ENCODE measurements around the gene PTPRT.

Gene PTPRT

GRCh38 chr20:42130810-42131596 is 1058.7 kb downstream of the PTPRT start:
- DNase-seq (ENCODE audit: low read depth, low spot score) = no peak

GRCh38 chr20:42125426-42125825 is 1064.3 kb downstream of the PTPRT start:
- DNase-seq (ENCODE audit: low read depth, low spot score) = no peak

- DNase-seq (ENCODE audit: low read depth, low spot score) = no peak
Measured at GRCh38 chr20:42123981-42124473, 1065.7 kb downstream of the PTPRT start.

GRCh38 chr20:42118409-42119125 is 1071.1 kb downstream of the PTPRT start:
- peak; percentile 23 for DNase-seq (ENCODE audit: low read depth, low spot score)

GRCh38 chr20:42118001-42118400 is 1071.7 kb downstream of the PTPRT start:
- no peak for DNase-seq (ENCODE audit: low read depth, low spot score)

GRCh38 chr20:42113236-42113635 is 1076.5 kb downstream of the PTPRT start:
- no peak for DNase-seq (ENCODE audit: low read depth, low spot score)

- no peak for DNase-seq (ENCODE audit: low read depth, low spot score)
Measured at GRCh38 chr20:42112161-42112560, 1077.5 kb downstream of the PTPRT start.

- DNase-seq (ENCODE audit: low read depth, low spot score) = no peak
Measured at GRCh38 chr20:42111349-42111748, 1078.4 kb downstream of the PTPRT start.

GRCh38 chr20:42110301-42110700 is 1079.4 kb downstream of the PTPRT start:
- DNase-seq (ENCODE audit: low read depth, low spot score) = no peak

GRCh38 chr20:42102000-42102399 is 1087.7 kb downstream of the PTPRT start:
- DNase-seq (ENCODE audit: low read depth, low spot score) = no peak

- no peak for DNase-seq (ENCODE audit: low read depth, low spot score)
Measured at GRCh38 chr20:42100137-42100704, 1089.5 kb downstream of the PTPRT start.

GRCh38 chr20:42099101-42099500 is 1090.6 kb downstream of the PTPRT start:
- no peak for DNase-seq (ENCODE audit: low read depth, low spot score)

GRCh38 chr20:42098418-42098817 is 1091.3 kb downstream of the PTPRT start:
- no peak for DNase-seq (ENCODE audit: low read depth, low spot score)

- DNase-seq (ENCODE audit: low read depth, low spot score) = no peak
Measured at GRCh38 chr20:42097741-42098140, 1092.0 kb downstream of the PTPRT start.

- no peak for DNase-seq (ENCODE audit: low read depth, low spot score)
Measured at GRCh38 chr20:42095221-42095620, 1094.5 kb downstream of the PTPRT start.

- no peak for DNase-seq (ENCODE audit: low read depth, low spot score)
Measured at GRCh38 chr20:42093542-42094440, 1095.9 kb downstream of the PTPRT start.

- DNase-seq (ENCODE audit: low read depth, low spot score) = no peak
Measured at GRCh38 chr20:42093041-42093440, 1096.7 kb downstream of the PTPRT start.

GRCh38 chr20:42085366-42085765 is 1104.3 kb downstream of the PTPRT start:
- no peak for DNase-seq (ENCODE audit: low read depth, low spot score)

- DNase-seq (ENCODE audit: low read depth, low spot score) = no peak
Measured at GRCh38 chr20:42083280-42083679, 1106.4 kb downstream of the PTPRT start.

GRCh38 chr20:42082611-42083010 is 1107.1 kb downstream of the PTPRT start:
- no peak for DNase-seq (ENCODE audit: low read depth, low spot score)

GRCh38 chr20:42080956-42081355 is 1108.8 kb downstream of the PTPRT start:
- no peak for DNase-seq (ENCODE audit: low read depth, low spot score)

GRCh38 chr20:42074944-42075343 is 1114.8 kb downstream of the PTPRT start:
- no peak for DNase-seq (ENCODE audit: low read depth, low spot score)
